Activated T-cell treated with anti-CD3 and anti-CD28 coated beads, Interleukin-2, amount 50 U/mL, for 4 hours (primary cell): ENCODE results near the gene PAAF1. TPM values are rescaled to one million over a fixed set of nuclear protein-coding genes. Genes with fewer than 3 reads are reported as not detected.

Experiments
- ATAC-seq, 2 donors: fragments of 200-7000 bp; cut with Tn5 transposase; one replicate each; pipeline ENCODE4 v1.10.0; 2021
- DNase-seq: peaks from one replicate; pipeline ENCODE4 v3.0.0-alpha.2; 2020
- H3K27me3 Mint-ChIP-seq: one replicate; pipeline ENCODE4 v1.8.0; 2021; ENCODE audit warnings: low read depth, mixed read lengths
- H3K36me3 Mint-ChIP-seq: one replicate; pipeline ENCODE4 v1.8.0; 2022; ENCODE audit warnings: mixed read lengths; ENCODE audit not compliant: insufficient read depth
- H3K4me1 Mint-ChIP-seq: one replicate; pipeline ENCODE4 v1.8.0; 2021; ENCODE audit warnings: low read depth, mixed read lengths
- H3K4me3 Mint-ChIP-seq: one replicate; pipeline ENCODE4 v1.8.0; 2021; ENCODE audit warnings: mild to moderate bottlenecking, moderate library complexity, mixed read lengths
- H3K9me3 Mint-ChIP-seq: one replicate; pipeline ENCODE4 v1.8.0; 2021; ENCODE audit warnings: mixed read lengths
- total RNA-seq, 3 donors: library from RNA; stranded (reverse); gene quantifications; one replicate each; pipeline ENCODE4 v1.2.1, GENCODE V29; 2021

Gene PAAF1
- total RNA-seq, 3 donors from 2014 or later = 21.6 to 28.4 (median 22.0) TPM

GRCh38 chr11:73980001-73980961 is 103.5 kb downstream of the PAAF1 start:
- DNase-seq = peak; percentile 64
- ATAC-seq = peak; percentile 11 to 12
- Mint-ChIP-seq H3K27me3 (no peaks in the 10 kb centered on the region), H3K36me3 (peaks cover 50% of the 10 kb centered on the region), H3K9me3 (no peaks in the 10 kb centered on the region), H3K4me1 (peaks cover 80% of the 10 kb centered on the region), H3K4me3 (peak overlapping the region; percentile 90)

Other genes starting within 250 kb of the PAAF1 start
- 1 to 10 TPM; 3.1 to 3.7 (median 3.4) TPM for gene PLEKHB1, start 230.4 kb upstream of the PAAF1 start, total RNA-seq
- gene RAB6A, start 115.9 kb upstream of the PAAF1 start, total RNA-seq = 10 to 100 TPM; 53.3 to 62.7 (median 59.5) TPM
- gene MRPL48, start 89.1 kb upstream of the PAAF1 start, total RNA-seq = 10 to 100 TPM; 49.9 to 51.5 (median 51.3) TPM
- gene COA4, start 153 bp upstream of the PAAF1 start, total RNA-seq = 100 to 1,000 TPM; 124 to 137 (median 128) TPM
- under 1 TPM in 2 of 3 donors, not detected in 1; 0.27 to 0.61 TPM for gene DNAJB13, start 74.0 kb downstream of the PAAF1 start, total RNA-seq
- gene UCP2, start 105.8 kb downstream of the PAAF1 start, total RNA-seq = 100 to 1,000 TPM in 1 of 3 donors, 10 to 100 TPM in 2; 69.3 to 146 (median 88.9) TPM
- gene UCP3, start 132.1 kb downstream of the PAAF1 start, total RNA-seq = 1 to 10 TPM; 1.3 to 2.6 (median 1.7) TPM